GM12865 (cell line): Measurements from ENCODE around the gene LRRC61.

Experiments used
- DNase-seq: peaks from one replicate; pipeline ENCODE4 v3.0.0; 2010; ENCODE audit warnings: low read depth
- H3K4me3 ChIP-seq: 2 replicates; pipeline ENCODE4 v1.5.1; 2011; ENCODE audit warnings: mild to moderate bottlenecking, low read depth, low read length, control low read depth
- TF ChIP-seq, protein P1 (sequence below): IDR thresholded peaks from 2 replicates; pipeline ENCODE4 v1.5.1; 2011; ENCODE audit warnings: low read length, control low read depth, low read depth, inconsistent platforms; ENCODE audit not compliant: insufficient read depth; ENCODE audit errors: missing control alignments

LRRC61 gene

DNA sequence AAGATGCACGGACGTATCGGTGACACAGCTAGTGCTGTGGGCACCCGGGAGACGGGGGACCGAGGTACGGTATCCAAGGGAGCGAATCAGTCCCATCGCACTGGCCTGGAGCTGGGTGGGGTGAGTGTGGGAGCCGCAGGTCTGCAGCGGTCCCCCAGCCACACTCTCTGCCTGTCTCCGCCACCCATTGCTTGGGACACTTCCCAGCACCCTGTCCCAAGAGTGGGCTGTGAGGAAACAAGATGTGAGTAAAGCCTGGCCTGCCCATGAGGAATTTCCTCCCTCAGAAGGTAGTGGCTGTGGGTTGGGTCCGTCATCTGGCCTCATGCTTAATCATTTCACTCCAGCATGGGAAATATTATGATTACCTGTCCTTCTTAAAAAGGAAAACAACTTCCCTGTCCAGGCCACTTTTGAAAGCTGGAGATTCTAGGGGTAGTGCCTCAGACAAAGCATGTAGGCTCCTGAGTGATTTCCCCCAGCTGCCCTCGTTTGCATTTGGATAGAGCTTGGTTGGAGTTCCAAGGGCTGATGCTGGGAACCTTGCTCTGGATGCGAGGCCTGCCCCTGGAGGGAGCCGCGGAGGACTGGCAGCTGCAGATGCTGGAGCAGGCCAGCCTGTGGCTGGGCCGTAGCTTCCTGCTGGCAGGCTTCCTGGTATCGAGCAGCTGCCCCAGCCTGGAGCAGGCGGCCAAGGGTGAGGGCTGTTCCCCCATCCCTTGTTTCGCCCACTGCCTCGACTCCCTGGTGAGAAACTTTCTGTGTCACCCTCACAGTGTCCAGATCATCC is 6.4 kb downstream of the LRRC61 start:
- TF ChIP-seq, protein P1, sequence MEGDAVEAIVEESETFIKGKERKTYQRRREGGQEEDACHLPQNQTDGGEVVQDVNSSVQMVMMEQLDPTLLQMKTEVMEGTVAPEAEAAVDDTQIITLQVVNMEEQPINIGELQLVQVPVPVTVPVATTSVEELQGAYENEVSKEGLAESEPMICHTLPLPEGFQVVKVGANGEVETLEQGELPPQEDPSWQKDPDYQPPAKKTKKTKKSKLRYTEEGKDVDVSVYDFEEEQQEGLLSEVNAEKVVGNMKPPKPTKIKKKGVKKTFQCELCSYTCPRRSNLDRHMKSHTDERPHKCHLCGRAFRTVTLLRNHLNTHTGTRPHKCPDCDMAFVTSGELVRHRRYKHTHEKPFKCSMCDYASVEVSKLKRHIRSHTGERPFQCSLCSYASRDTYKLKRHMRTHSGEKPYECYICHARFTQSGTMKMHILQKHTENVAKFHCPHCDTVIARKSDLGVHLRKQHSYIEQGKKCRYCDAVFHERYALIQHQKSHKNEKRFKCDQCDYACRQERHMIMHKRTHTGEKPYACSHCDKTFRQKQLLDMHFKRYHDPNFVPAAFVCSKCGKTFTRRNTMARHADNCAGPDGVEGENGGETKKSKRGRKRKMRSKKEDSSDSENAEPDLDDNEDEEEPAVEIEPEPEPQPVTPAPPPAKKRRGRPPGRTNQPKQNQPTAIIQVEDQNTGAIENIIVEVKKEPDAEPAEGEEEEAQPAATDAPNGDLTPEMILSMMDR = no peak
- H3K4me3 ChIP-seq = no peak overlapping the region
- DNase-seq = no peak

DNA sequence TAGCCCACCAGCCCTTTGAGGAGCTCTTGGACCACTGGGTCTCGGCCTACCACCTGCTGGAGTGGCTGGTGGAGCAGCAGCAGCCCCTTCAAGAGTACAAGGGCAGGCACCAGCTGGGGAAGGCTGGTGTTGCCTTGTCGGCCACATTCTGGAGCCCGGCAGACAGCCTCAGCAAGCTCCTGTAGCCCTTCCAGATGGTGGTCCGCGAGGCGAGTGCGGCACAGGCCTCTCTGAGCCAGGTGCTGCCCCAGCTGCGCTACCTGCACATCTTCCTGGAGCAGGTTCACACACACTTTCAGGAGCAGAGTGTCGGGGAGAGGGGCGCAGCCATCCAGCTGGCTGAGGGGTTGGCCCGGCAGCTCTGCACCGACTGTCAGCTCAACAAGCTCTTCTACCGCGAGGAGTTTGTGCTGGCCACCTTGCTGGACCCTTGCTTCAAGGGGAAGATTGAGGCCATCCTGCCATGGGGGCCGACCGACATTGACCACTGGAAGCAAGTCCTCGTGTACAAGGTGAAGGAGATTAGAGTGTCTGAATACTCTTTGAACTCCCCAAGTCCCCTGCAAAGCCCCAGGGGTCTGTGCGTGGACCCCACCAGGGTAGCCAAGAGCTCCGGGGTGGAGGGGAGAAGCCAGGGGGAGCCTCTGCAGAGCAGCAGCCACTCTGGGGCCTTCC is 7.2 kb downstream of the LRRC61 start:
- no peak overlapping the region for H3K4me3 ChIP-seq
- TF ChIP-seq, protein P1 = no peak
- no peak for DNase-seq

DNA sequence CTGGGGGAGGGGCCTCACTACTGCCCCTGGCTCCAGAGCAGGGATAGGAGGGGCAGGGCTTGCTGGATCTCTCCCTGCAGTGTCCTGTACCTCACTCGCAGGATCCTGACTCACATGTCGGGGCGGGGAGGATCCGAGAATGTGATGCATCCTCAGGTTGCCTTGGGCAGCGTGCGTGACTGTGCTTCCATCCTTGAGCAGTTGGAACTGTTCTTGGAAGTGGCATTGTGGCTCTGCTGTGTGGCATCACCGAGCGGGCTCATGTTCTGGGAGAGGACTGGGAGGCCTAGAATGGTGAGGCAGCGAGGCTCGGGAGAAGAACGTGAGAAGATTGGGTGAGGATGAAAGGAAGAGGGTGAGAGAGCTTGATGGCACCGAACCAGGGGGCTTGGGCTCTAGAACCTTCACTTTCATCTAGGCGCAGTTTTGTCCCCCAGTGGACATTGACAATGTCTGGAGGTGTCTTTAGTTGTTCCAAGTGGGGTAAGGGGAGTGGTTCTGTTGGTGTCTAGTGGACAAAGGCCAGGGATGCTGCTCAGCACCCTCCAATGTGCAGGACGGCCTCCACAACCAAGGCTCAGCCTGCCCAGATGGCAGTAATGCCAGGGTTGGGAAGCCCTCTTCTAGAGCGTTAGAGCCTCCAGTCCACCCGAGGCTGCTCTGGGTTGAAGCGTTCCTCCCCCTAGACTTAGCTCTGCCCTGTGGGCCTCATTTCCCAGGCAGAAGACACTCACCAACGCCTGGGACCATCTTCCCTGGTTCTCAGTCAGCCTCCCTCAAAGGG is 9.9 kb downstream of the LRRC61 start:
- H3K4me3 ChIP-seq = no peak overlapping the region
- no peak for DNase-seq
- TF ChIP-seq, protein P1 = no peak

DNA sequence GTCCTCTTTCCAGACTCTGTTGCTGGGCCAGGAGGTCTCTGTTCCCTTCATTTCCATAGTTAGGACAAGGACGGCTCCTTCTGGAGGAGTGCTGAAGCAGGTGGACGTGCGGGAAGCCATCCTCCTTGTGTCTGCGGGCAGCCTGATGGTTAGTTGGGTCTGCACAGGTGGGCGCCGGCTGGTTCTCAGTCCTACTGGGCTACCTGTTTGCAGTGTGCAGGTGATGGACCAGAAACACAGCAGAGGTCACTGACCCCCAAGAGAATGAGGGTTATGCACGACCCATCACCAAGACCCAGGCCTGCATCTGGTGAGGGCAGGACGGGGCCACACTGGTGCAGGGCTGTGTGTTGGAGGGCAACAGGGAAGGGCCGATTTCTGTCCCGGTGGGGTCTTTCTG is 10.5 kb downstream of the LRRC61 start:
- no peak for DNase-seq
- TF ChIP-seq, protein P1 = no peak
- H3K4me3 ChIP-seq = no peak overlapping the region

DNA sequence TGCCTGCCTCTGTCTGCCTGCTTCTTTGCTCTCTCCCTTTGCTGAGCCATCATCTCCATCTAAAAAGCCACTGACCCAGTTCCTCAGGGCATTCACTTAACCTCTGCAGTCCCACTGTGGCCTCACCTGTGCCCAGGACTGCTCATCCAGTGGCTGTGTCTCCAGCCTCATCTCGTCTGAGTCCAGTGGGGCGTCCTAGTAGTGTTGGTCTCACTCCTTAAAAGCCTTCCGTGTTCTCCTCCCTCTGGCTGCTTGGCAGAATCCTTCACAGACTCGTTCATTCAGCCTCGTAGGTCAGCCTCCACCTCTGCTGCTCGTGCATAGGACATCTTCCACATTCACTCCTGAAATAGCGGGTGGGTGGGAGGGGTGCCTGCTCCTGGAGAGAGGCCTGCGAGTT is 11.0 kb downstream of the LRRC61 start:
- no peak for DNase-seq
- TF ChIP-seq, protein P1 = no peak
- H3K4me3 ChIP-seq = no peak overlapping the region

DNA sequence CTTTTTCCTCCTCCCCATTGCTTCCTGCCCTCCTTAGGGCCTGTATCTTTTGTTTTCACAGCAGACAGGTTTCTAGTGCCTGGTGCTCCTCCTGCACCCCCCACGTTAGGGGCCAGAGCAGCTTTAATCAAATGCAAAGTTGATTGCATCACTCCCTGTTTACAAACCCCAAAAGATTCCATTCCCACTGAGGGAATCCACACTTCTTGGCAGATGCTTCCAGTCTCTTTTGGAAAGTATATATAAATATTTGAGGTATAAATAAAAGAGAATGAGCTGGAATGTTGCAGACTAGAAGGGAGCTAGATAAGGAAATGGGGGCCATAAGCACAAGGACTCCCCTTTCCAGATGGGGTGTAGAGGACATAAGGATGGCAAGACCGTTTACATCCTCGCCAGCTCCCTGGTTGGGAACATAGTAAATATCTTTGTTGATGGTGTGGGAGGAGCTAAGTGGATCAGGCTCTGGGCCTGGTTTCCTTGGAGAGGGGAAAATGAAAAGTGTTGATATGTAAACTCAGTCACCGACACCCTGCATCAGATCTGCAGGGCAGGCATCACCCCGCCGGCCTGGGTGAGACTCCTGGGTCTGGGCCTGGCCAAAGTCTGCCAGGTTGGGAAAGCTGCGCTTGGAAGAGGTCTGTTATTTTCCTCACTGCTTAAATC is 12.1 kb downstream of the LRRC61 start:
- TF ChIP-seq, protein P1 = no peak
- DNase-seq = no peak
- H3K4me3 ChIP-seq = no peak overlapping the region
